H1 (cell line): Measurements from ENCODE around the gene CACNA1E.

Source experiments
- CREB1 ChIP-seq: IDR thresholded peaks from 2 replicates; pipeline ENCODE4 v1.6.1; 2012; ENCODE audit warnings: inconsistent platforms
- EZH2 ChIP-seq: fragments of 200-600 bp; sonication (generic); IDR thresholded peaks from 2 replicates; pipeline ENCODE4 v1.7.1; 2012; ENCODE audit warnings: low read depth, mild to moderate bottlenecking, moderate library complexity, low read length, inconsistent platforms; ENCODE audit not compliant: severe bottlenecking
- GTF2F1 ChIP-seq: IDR thresholded peaks from 2 replicates; pipeline ENCODE4 v1.6.1; 2012; ENCODE audit warnings: low read depth, low read length, improper control_type of control experiment, borderline replicate concordance
- JUND ChIP-seq: IDR thresholded peaks from 2 replicates; pipeline ENCODE4 v1.6.1; 2011; ENCODE audit warnings: mild to moderate bottlenecking, improper control_type of control experiment, low read length
- NANOG ChIP-seq: IDR thresholded peaks from 2 replicates; pipeline ENCODE4 v1.6.1; 2011; ENCODE audit warnings: low read length, low read depth, mild to moderate bottlenecking, inconsistent platforms; ENCODE audit not compliant: insufficient read depth, poor library complexity, severe bottlenecking
- POLR2A ChIP-seq, 2 experiments: IDR thresholded peaks; 1 replicate in 1 of 2; 2 replicates in 1 of 2; pipeline ENCODE4 v1.6.1; 2011; ENCODE audit warnings: low read depth in 2 of 2, low read length in 2 of 2, mild to moderate bottlenecking in 2 of 2; ENCODE audit errors: control extremely low read depth in 1 of 2
- POLR2AphosphoS5 ChIP-seq: IDR thresholded peaks from 2 replicates; pipeline ENCODE4 v1.6.1; 2011; ENCODE audit warnings: low read depth, low read length
- POU5F1 ChIP-seq: IDR thresholded peaks from 2 replicates; pipeline ENCODE4 v1.6.1; 2011; ENCODE audit warnings: low read depth, mild to moderate bottlenecking, low read length, moderate library complexity
- USF2 ChIP-seq: IDR thresholded peaks from 2 replicates; pipeline ENCODE4 v1.6.1; 2011; ENCODE audit warnings: low read length, improper control_type of control experiment
- TF ChIP-seq, protein P1 (sequence below), 3 experiments: IDR thresholded peaks; 1 replicate in 2 of 3; 2 replicates in 1 of 3; pipeline versions ENCODE4 v1.5.1 to v1.6.1; 2011; ENCODE audit warnings: low read length in 3 of 3, mild to moderate bottlenecking in 3 of 3, inconsistent platforms in 2 of 3, low read depth in 1 of 3, moderate library complexity in 1 of 3; ENCODE audit not compliant: insufficient read depth in 1 of 3; ENCODE audit errors: control extremely low read depth in 1 of 3

DNA sequence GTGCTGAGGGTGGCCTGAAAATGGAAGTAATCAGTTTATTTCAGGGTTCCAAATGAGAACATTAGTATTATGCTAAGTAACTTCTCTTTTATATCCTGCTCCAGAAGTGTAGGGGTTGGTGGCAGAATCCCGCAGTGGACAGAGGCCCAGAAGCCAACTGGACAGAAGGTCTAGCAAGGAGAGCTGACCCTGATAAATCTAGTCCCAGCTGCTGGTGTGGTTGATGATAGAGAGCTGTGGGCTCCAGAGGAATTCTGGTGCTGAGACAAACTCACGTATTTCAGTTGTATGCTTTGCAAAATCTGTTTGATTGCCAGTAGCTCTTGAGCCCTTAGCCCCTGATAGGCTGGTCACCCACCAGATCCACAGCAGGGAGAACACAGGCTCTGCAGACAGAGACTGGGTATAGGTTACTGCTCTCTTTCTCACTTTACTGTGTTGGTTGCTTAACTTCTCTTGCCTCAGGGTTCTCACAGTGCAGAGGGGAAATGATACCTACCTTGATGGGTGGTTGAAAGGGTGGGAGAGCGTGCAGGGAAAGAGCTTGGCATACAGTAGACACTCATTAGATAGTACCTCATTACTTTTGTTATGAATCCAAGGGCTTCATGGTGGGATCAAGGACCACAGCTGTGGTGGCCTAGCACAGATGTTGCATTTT is 29.6 kb upstream of the CACNA1E start:
- TF ChIP-seq, protein P1, sequence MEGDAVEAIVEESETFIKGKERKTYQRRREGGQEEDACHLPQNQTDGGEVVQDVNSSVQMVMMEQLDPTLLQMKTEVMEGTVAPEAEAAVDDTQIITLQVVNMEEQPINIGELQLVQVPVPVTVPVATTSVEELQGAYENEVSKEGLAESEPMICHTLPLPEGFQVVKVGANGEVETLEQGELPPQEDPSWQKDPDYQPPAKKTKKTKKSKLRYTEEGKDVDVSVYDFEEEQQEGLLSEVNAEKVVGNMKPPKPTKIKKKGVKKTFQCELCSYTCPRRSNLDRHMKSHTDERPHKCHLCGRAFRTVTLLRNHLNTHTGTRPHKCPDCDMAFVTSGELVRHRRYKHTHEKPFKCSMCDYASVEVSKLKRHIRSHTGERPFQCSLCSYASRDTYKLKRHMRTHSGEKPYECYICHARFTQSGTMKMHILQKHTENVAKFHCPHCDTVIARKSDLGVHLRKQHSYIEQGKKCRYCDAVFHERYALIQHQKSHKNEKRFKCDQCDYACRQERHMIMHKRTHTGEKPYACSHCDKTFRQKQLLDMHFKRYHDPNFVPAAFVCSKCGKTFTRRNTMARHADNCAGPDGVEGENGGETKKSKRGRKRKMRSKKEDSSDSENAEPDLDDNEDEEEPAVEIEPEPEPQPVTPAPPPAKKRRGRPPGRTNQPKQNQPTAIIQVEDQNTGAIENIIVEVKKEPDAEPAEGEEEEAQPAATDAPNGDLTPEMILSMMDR (IDR thresholded peaks at IDR 0.05; ENCODE audit: control extremely low read depth in 1 of 3, insufficient read depth in 1 of 3, low read depth in 1 of 3, low read length in 3 of 3): no peak
- no peak for TF ChIP-seq EZH2
- TF ChIP-seq POLR2AphosphoS5: no peak
- TF ChIP-seq GTF2F1: no peak
- no peak for TF ChIP-seq POU5F1
- TF ChIP-seq JUND: no peak
- no peak for TF ChIP-seq POLR2A (IDR thresholded peaks at IDR 0.05; ENCODE audit: control extremely low read depth in 1 of 2, low read depth in 2 of 2, low read length in 2 of 2)
- no peak for TF ChIP-seq USF2
- TF ChIP-seq NANOG: no peak
- TF ChIP-seq CREB1: no peak
